DMS 273 treated with DMSO at 0.1 percent for 48 hours (cell line): ENCODE results near the gene IL22.
A peak's percentile ranks its signal among the peaks of the same experiment; 100 is the strongest.

Experiments used
- DNase-seq: peaks from one replicate; lab custom pipeline; 2025; lab: John Stamatoyannopoulos, UW

The IL22 gene

DNA sequence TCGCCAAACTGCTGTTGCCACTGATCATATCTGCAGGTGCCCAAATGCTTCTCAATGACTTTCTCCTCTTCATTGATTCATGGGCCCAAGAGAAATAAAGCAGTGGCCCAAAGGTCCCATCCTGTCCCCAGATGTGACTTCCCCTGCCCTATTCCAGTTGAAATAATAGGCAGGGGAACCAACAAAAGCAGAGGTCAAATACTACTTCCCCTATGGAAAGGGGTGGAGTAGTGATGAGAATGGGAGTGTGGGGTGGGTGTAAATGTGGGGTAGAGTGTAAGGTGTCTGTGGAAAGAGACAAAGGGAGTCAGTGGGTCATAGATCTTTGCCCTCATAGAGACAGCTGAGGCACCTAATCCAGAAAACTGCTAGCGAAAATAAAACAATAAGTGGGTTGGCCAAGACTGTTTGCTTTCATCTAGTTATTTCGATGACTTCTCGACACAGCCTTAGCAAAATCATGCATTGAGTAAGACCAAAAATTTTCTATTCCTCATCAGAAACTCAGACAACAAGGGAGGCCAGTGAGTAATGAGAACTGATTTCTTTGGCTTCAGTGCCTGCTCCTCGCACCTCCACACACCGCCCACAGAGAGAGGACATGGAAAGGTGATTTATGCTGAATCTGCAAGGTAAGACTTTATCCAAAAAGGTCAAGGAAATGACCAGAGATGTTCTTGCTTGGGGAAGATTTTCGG lies 10.9 kb upstream of the IL22 start:
- no peak for DNase-seq

DNA sequence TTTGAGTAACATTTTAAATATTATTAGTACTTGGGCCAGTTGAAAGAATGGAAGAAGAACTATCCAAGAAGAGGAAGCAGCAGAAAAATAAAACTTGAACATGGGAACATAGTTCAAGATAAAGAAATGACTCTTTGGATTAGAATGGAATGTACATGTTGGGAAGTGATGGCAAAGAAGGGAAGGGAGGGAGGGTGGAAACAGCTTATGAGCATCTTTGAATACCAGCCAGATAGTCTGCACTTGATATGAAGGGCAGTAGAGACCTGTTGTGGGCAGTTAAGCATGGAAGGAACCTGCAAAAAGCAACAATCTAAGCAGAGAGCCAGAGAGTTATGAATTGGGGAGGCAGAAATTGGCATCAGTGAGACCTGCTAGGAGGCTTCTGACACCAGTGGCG lies 10.0 kb upstream of the IL22 start:
- DNase-seq = no peak

- no peak for DNase-seq
These were observed 8.5 kb upstream of the IL22 start for GRCh38 chr12:68261896-68262295.

DNA sequence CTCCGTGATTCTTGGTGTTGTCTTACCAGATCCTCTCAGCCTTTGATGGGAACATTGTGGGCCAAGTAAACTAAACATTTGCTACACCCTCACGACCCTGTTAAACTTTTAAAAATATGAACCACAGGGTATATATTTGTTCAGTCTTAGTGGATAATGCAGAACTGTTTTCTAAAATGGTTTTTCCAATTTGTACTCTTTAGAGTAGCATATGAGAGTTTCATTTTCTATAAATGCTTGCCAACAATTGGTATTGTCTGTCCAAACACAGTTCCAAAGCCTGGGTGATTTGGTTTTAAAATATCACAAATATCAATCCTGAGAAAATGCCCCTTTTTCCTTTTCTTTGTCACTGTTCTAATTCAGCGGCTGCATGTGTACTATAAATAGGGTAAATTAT lies 6.7 kb upstream of the IL22 start:
- no peak for DNase-seq

DNA sequence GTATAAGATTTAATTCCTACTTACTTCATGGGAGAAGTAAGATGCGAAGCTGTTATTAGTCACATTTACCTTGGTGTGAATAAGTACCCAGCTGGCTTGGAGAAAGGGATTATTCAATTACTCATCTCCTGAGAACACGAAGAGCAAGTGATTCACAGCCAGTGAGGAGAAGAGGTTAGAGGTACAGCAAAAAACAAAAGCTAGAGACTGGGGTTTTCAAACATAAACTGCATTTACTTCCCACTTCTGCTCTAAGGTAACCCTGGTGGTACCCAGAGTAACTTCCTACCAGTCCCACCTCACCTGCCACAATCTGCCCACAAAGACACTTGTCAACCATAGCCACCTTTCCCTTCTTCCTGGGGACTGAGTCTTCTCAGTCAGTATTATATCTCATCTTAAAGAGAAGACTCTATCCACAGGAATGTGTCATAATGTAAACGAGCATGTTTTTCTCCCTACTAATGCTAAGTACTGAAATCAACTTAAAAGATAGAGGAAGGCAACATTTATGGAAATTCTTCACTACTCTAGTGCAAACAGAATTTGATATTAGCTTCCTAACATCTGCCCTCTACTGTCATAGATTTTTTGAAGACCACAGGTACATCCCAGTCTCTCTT lies 6.0 kb upstream of the IL22 start:
- DNase-seq = no peak

GRCh38 chr12:68252077-68252476 lies 1.3 kb downstream of the IL22 start:
- DNase-seq = no peak

GRCh38 chr12:68250454-68250853 lies 3.0 kb downstream of the IL22 start:
- DNase-seq = no peak

DNA sequence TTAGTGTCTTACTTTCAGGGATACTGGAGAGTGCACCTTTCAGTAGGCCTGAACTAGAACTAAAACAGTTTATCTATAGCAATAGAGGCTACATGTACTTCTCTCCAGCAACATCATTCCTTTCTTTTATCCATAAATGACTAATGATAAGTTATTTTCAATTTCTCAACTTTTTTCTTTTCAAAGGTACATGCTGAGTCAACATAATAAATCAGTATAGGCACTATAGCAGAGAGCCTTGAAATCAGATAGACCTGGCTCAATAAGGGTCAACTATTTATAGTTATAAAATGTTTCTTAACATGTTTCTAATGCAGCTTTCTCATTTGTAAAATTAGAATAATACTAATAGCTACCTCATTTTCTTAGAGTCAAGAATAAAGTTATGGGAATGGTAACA lies 5.6 kb downstream of the IL22 start:
- DNase-seq = no peak

DNA sequence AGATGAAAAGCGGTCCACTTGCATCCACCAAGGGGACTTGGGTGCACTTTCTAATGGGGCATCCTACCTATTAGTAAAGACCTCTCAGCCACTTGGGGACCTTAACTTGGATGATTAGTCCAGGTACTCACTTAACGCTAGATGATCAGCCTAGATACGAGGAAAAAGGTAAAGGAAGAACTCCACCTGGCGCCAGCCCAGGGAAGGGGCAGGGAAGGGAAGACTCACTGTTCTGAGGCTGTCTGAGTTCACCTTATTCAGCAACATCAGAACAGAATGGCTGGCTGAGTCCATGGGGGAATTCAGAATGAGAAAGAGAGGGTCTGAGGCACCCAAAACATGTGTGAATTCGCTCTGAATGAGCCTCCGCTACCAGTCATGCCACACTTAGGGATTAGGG lies 7.1 kb downstream of the IL22 start:
- DNase-seq = no peak

DNA sequence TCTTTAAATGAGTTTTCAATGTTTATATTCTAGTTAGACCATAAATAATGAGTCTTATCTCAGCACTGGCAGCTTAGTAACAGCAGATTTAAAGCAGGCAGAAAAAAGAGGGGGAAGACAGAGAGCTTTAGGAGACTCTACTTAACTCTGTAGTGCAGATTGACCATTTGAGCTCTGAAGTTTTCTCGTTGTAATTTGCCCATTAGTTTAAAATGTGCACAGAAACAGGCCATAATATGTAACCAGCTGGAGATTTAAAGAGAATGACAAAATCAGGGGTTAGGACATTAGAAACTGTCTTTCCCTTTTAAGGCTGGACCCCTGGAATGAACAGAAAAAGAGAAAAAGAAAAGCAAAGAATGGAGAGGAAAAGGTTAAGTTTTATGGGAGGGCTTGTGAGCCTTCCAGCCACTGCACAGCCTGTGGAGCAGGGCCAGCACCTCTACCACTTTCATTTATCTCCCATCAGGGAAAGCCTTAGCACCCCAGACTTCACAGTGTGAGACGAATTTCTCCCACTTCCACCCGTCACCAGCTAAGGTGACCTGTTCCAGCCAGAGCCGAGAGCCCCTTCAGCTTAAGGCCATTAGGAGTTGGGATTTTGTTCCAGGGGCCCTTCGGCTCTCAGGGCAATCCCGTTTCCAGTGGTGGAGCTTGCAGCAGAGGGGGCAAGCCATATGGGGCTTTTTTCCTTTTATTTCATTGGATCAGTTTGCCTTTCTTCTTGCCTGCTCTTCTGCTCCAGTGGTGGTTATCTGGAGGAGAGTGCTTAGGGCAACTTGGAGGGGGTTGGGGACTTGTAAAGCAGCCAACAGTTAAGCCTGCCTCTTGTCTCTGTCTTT lies 8.0 kb downstream of the IL22 start:
- DNase-seq = peak; percentile 29

DNA sequence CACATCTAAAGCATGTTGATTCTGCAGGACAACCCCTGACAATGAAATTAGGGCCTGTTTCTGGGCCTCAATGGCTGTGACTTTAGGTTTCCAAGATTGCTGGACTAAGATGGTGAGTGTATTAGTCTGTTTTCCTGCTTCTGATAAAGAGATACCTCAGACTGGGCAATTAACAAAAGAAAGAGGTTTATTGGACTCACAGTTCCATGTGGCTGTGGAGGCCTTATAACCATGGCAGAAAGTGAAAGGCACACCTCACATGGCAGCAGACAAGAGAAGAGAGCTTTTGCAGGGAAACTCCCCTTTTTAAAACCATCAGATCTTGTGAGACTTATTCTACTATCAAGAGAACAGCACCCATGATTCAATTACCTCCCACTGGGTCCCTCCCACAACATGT lies 10.6 kb downstream of the IL22 start:
- DNase-seq = no peak

- no peak for DNase-seq
These were observed 12.4 kb downstream of the IL22 start for GRCh38 chr12:68240975-68241374.

- no peak for DNase-seq
These were observed 13.3 kb downstream of the IL22 start for GRCh38 chr12:68240079-68240478.

GRCh38 chr12:68239309-68239982 lies 14.0 kb downstream of the IL22 start:
- no peak for DNase-seq

DNA sequence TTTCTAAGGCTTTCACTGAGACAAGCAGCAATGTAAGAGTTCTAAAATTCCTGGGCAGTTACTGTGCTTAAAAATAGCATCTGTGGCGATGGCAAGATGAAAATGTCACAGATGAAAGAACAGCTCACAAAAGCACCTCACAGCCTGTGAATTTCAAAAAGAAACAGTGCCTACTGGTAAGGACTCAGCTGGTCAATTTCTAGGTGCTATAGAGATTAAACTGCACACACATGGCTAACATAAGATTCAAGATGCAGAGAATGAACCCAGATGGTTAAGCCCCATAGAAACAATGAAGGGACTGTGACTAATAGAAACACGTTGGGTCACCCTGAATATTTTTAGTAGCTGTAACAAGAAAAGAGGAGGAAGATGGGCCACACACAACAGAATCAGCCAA lies 15.8 kb downstream of the IL22 start:
- DNase-seq = no peak

DNA sequence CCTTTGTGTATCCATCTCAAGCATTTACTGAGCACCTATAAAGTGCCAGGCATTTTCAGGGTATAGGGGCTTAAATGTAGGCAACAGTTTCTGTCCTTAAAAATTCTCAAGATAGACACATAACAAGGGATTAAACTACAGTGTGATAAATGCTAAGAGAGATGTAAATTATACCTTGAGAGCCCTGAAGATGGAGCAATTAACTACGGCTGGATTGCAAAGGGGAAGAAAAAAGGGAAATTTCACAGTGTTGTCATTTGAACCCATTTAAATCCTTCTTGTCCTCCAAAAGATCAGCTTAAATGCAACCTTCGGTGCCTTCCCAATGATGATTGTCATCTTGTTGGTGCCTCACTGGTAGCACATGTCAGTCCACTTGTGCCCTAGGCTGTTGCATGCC lies 16.3 kb downstream of the IL22 start:
- no peak for DNase-seq

GRCh38 chr12:68236421-68237059 lies 16.9 kb downstream of the IL22 start:
- DNase-seq = no peak

- DNase-seq = no peak
These were observed 17.8 kb downstream of the IL22 start for GRCh38 chr12:68235576-68235975.

GRCh38 chr12:68234140-68234539 lies 19.3 kb downstream of the IL22 start:
- no peak for DNase-seq

DNA sequence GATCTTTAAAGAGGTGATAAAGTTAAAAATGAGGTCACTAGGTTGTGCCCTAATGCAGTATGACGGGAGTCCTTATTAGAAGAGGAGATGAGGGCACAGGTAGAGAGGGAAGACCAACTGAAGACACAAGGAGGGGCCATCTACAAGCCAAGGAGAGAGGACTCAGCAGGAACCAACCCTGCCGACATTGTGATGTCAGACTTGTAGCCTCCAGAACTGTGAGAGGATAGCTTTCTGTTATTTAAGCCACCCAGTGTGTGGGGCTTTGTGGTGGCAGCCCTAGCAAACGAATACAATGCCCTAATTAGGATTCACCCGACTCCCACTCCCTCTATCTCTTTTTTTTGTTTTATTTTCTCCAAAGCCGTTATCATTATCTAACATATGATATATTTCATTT lies 19.9 kb downstream of the IL22 start:
- no peak for DNase-seq

DNA sequence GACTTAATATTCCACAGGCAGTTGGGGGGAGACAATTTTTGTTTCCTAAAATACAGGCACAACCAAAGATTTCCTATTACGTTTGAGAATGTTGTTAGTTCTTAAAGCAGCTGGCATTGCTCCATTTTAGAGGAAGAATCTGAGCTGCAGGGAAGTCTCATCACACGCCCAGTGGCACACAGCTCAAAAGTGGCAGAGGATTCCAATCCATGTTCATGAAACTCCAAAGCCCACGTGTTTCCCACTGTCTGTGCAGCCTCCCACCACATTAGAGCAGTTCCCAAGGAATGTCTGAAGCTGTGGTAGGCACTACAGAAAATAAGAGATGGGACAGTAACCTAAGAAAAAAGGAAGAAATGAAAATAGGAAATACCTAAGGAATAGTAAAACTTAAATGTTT lies 21.7 kb downstream of the IL22 start:
- no peak for DNase-seq

- DNase-seq = no peak
These were observed 22.2 kb downstream of the IL22 start for GRCh38 chr12:68231229-68231628.
